GM19395 (cell line): ENCODE measurements around the gene DSC1.
"Not testable (repeated sequence)": the region's sequence is repeated elsewhere in the genome, so short reads cannot be mapped to it uniquely, and the experiment has no call there.

ENCODE experiments used
- ATAC-seq: cut with Tn5 transposase; IDR thresholded peaks from one replicate; pipeline ENCODE4 v1.9.1; 2021; ENCODE audit warnings: mild to moderate bottlenecking, moderate library complexity; ENCODE audit not compliant: unreplicated experiment

Gene DSC1

GRCh38 chr18:31162825-31163435 lies at the start of gene DSC1:
TSS of gene DSC1 (minus strand) at chr18:31162856. CDS start at chr18:31162594, 262 bp downstream.
- ATAC-seq, result no peak

DNA sequence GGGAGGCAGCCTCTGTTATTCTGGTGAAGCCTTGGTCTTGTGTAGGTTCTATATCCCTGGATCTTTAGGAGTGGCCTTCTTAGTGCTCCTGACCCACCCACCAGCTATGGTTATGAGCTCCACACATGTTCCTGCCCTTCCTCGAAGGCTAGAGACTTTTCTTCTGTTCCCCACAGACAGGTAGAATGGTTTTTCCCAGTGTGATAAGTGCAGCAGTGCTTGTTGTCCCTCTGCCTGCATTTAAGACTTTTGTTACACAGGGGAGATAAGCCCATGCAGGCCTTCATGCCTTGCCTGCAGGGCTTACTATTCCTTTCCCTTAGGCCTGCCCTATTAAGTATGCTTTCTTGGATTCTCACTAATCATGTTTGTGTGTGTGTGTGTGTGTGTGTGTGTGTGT lies 48.4 kb upstream of the DSC1 start:
- no peak for ATAC-seq

DNA sequence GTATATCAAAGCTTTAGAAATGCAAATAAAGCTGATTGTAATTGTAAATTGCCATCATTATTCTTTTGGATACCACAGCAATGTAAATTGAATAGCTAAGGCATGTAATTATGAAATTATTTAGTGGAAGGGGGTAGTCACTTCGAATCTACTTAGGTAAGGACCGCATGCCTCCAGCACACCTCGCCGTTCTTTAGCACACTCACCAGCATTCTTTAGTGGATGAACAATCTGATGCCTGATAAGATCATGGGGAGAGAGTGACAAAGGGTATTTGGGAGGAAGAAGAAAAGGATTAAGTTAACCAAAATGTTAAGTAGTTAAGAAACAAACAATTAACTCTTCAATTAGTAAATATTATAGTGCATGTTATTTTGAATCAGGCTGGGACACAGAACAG lies 46.4 kb upstream of the DSC1 start:
- ATAC-seq, result no peak

- no peak for ATAC-seq
Measured at GRCh38 chr18:31207391-31207790, 44.7 kb upstream of the DSC1 start.

DNA sequence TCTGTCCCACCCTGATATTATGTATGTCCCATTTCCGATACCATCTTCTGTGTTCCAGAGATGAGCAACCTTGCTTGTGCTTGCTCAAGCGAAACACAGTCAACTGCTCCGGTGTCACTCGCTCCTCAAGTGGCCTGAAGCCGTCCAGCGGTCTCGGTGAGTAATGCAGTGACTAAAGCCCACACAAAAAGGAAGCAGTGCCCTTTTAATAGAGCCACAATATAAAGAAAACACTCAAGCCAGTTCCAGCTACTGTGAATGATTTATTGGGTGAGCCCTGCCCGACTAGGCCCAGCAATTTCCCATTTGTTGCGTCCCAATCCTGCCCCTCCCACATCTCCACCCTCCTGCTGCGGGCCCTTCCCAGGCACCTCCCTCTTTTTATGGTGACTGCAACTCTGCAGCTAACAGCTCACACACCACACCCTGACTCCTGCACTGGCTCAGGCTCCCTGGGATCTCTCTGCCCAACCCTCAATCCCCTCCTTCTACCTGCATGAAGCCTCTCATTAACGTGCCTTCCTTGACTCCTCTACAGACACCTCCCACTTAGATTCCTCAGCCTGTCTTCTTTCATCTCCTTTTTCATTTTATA lies 44.2 kb upstream of the DSC1 start:
- peak; percentile 96 for ATAC-seq

GRCh38 chr18:31206071-31206470 lies 43.4 kb upstream of the DSC1 start:
- no peak for ATAC-seq

GRCh38 chr18:31205273-31205672 lies 42.6 kb upstream of the DSC1 start:
- ATAC-seq, result no peak

- ATAC-seq, result no peak
Measured at GRCh38 chr18:31204833-31205232, 42.2 kb upstream of the DSC1 start.

GRCh38 chr18:31204166-31204565 lies 41.5 kb upstream of the DSC1 start:
- no peak for ATAC-seq

GRCh38 chr18:31203794-31204148 lies 41.1 kb upstream of the DSC1 start:
- no peak for ATAC-seq

DNA sequence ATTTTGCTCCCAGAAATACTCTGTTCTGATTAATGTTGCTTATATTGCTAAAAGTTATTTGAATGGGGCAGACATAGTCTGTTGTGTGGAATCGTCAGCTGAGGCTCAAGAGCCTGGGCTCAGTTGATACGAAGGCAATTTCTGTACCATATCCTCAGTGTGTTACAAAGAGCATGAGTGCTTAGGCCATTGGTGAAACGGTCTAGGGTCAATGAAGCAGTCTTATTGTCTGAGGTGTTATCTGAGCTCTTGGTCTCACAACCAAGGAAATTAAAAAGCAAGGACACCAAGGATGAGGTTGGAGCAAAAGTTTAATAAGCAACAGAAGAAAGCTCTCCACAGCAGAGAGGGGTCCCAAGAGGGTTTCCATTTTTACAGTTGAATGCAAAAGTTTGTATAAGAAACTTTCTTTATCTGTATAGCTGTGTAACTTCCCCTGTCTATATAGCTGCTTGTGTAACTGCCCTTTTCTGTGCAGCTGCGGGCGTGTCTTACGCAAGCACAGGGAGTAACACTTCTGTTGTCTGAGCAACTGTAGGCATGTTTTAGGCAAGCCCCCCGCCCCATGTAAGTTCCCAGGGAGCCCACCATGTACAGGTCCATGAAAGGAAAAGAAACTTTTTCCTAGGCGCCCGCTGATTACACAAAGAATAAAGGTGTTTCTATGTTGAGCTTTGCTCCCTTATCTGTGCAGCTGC lies 40.6 kb upstream of the DSC1 start:
- ATAC-seq, result no peak

- ATAC-seq, result no peak
Measured at GRCh38 chr18:31199190-31199769, 36.6 kb upstream of the DSC1 start.

DNA sequence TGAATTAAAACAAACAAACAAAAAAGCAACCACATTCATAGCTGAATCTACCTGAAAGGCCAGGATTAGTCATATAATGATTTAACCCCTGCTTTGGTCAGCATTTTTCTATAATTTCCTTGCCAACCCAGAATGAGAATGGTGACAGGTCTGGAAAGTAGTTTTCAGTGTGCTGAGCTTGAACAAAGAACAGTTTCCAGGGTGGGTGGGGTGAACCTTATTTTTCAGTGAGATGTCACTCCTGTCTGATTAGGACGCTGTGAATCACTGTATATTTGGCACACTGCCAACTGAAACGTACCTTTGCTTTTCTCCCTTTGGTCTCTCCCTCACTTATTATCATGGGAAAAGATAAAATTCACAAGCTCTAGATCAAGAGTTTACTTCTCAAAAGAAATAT lies 35.0 kb upstream of the DSC1 start:
- no peak for ATAC-seq

GRCh38 chr18:31195063-31195462 lies 32.4 kb upstream of the DSC1 start:
- ATAC-seq, result no peak

- no peak for ATAC-seq
Measured at GRCh38 chr18:31192086-31192776, 29.6 kb upstream of the DSC1 start.

DNA sequence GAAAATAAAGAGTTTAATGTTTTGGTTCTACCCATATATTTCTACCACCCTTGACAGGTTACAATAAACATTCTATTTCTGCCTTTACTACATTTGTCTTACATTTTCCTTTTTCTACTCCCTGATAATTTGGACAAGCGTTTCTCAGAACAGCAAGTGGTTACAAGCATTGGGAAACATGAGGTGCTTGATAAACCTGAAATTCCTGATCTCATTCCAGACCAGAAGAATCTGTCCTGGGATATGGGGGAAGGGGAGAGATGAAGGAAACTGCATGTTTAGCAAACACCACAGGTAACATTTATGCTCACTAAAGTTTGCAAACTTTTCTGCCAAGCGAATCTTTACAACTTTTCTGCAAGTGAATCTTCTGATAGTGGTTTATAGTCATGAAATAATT lies 28.3 kb upstream of the DSC1 start:
- no peak for ATAC-seq

GRCh38 chr18:31189757-31190156 lies 27.1 kb upstream of the DSC1 start:
- no peak for ATAC-seq

GRCh38 chr18:31185186-31185950 lies 22.7 kb upstream of the DSC1 start:
- no peak for ATAC-seq

- ATAC-seq, result no peak
Measured at GRCh38 chr18:31183302-31183701, 20.6 kb upstream of the DSC1 start.

- not testable (repeated sequence) for ATAC-seq
Measured at GRCh38 chr18:31177369-31177768, 14.7 kb upstream of the DSC1 start.

DNA sequence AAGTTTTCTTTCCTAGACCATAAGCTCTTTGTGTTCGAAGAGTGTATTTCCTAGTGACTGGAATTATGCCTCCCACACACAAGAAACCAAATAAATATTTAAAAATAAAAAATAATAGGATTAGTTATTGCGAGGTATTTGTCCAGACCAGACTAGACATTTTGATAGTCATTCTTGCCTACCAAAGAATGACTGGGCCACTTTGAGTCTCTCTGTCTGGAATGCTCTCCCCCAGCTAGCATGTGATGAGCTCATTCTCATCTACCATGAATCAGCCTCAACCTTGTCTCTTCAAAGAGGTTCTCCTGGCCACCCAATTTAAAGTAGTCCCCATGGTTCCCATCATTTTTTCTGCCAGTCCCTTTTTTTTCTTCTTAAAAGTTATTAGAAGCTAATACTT lies 13.9 kb upstream of the DSC1 start:
- no peak for ATAC-seq
